Naive thymus-derived CD4-positive, alpha-beta T cell (primary cell): ENCODE measurements around the gene EHBP1L1. TPM values are rescaled to one million over a fixed set of nuclear protein-coding genes. Genes with fewer than 3 reads are reported as not detected.

Experiments used
- ATAC-seq: fragments of 150-1000 bp; cut with Tn5 transposase; 2 replicates; pipeline ENCODE4 v1.10.0; 2021; ENCODE audit warnings: mild to moderate bottlenecking, moderate library complexity
- CTCF ChIA-PET: fragments of 350-600 bp; sonication (Branson Sonifier 250); formaldehyde crosslinking; loops from one replicate; lab custom pipeline; 2021; ENCODE audit warnings: antibody characterized with exemption; lab: Charles Lee
- POLR2A ChIA-PET: fragments of 350-600 bp; sonication (Branson Sonifier 250); formaldehyde crosslinking; loops from one replicate; lab custom pipeline; 2021; ENCODE audit warnings: antibody characterized with exemption, inconsistent platforms; lab: Charles Lee
- DNase-seq, 9 donors: peaks; one replicate each; pipeline versions ENCODE4 v3.0.0 to v3.0.0-alpha.2; 2020 to 2022; ENCODE audit warnings: mixed read lengths in 1 of 9
- H3K27ac ChIP-seq: one replicate; pipeline ENCODE4 v1.7.0; 2013; ENCODE audit warnings: mild to moderate bottlenecking, low read depth, low read length, moderate library complexity
- H3K27me3 ChIP-seq, 2 donors: one replicate each; pipeline ENCODE4 v1.7.0; 2013; ENCODE audit warnings: low read length in 2 of 2, mild to moderate bottlenecking in 2 of 2, moderate library complexity in 2 of 2; ENCODE audit not compliant: control insufficient read depth in 2 of 2, insufficient read depth in 2 of 2
- H3K36me3 ChIP-seq, 3 experiments: 1 replicate in 2 of 3; 2 replicates in 1 of 3; pipeline ENCODE4 v1.7.0; 2013; ENCODE audit warnings: low read length in 3 of 3, mild to moderate bottlenecking in 3 of 3, moderate library complexity in 1 of 3; ENCODE audit not compliant: insufficient read depth in 3 of 3, control insufficient read depth in 2 of 3
- H3K4me1 ChIP-seq, 2 donors: one replicate each; pipeline ENCODE4 v1.7.0; 2013; ENCODE audit warnings: low read length in 2 of 2, mild to moderate bottlenecking in 2 of 2, moderate library complexity in 1 of 2; ENCODE audit not compliant: control insufficient read depth in 2 of 2, insufficient read depth in 2 of 2
- H3K4me3 ChIP-seq: 2 replicates; pipeline ENCODE4 v1.7.0; 2013; ENCODE audit warnings: mild to moderate bottlenecking, low read length
- H3K9me3 ChIP-seq, 3 experiments: 1 replicate in 2 of 3; 2 replicates in 1 of 3; pipeline ENCODE4 v1.7.0; 2013; ENCODE audit warnings: low read length in 3 of 3; ENCODE audit not compliant: control insufficient read depth in 2 of 3
- H3K27ac Mint-ChIP-seq, 9 donors: one replicate each; pipeline ENCODE4 v1.8.0; 2020 to 2022; ENCODE audit warnings: mixed read lengths in 9 of 9, mild to moderate bottlenecking in 8 of 9, moderate library complexity in 5 of 9, inconsistent platforms in 2 of 9
- H3K27me3 Mint-ChIP-seq, 5 donors: one replicate each; pipeline ENCODE4 v1.8.0; 2021 to 2022; ENCODE audit warnings: mixed read lengths in 5 of 5, mild to moderate bottlenecking in 1 of 5
- H3K36me3 Mint-ChIP-seq, 5 donors: one replicate each; pipeline ENCODE4 v1.8.0; 2020 to 2022; ENCODE audit warnings: mixed read lengths in 5 of 5, mild to moderate bottlenecking in 3 of 5, inconsistent platforms in 1 of 5
- H3K4me1 Mint-ChIP-seq, 7 donors: one replicate each; pipeline ENCODE4 v1.8.0; 2020 to 2022; ENCODE audit warnings: mixed read lengths in 7 of 7, mild to moderate bottlenecking in 3 of 7, inconsistent platforms in 1 of 7
- H3K4me3 Mint-ChIP-seq, 10 donors: one replicate each; pipeline ENCODE4 v1.8.0; 2020 to 2022; ENCODE audit warnings: mild to moderate bottlenecking in 10 of 10, mixed read lengths in 10 of 10, moderate library complexity in 6 of 10, inconsistent platforms in 2 of 10
- H3K9me3 Mint-ChIP-seq, 11 donors: one replicate each; pipeline ENCODE4 v1.8.0; 2020 to 2022; ENCODE audit warnings: mixed read lengths in 11 of 11, mild to moderate bottlenecking in 4 of 11, inconsistent platforms in 1 of 11, moderate library complexity in 1 of 11
- intact Hi-C, 2 donors: fragments of 100-400 bp; cut with micrococcal nuclease; formaldehyde crosslinking; loops; one replicate each; pipeline ENCODE4 v1.15.1; 2023
- polyA plus RNA-seq, 2 donors: library from polyadenylated mRNA; unstranded; fragments of 300-500 nt; fragmentation: Illumina TruSeq; gene quantifications; one replicate each; pipeline ENCODE4 v1.2.3, GENCODE V29; 2021
- total RNA-seq, 6 experiments: library from RNA in 5 of 6; stranded (reverse) in 5 of 6; gene quantifications; 1 replicate in 5 of 6; 2 replicates in 1 of 6; pipeline ENCODE4 v1.2.3 and lab custom pipeline; 2021 to 2026

The EHBP1L1 gene
- total and polyA plus RNA-seq, 7 experiments from 2014 or later, result 12.3 to 207 (median 121) TPM

DNA sequence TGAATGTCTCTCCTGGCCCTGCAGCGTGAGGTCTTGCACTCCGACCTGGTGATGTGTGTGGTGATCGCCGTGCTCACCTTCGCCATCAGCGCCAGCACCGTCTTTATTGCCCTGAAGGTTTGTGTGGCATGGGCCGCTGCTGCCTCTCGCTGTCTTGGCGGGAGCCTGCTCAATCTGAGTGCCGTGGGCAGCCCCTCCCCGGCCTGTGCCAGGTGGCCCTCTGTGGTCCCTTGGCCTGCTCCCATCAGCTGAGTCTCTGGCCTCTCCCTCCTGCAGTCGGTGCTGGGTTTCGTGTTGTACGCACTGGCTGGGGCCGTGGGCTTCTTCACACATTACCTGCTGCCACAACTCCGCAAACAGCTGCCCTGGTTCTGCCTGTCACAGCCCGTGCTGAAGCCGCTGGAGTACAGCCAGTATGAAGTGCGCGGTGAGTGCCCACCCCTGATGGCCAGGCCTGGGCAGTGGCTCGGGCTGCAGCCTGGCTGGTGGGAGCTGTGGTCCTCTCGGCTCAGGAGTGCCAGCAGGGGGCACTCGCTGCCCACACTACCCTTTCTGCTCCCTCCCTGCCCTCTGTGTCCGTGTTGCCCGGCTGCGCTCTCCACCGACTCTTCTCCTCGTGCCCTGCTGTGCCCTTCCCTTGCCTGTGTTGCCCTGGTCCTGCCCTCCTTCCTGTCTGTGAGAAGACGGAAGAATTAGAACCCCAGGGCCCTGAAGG is 49.9 kb downstream of the EHBP1L1 start:
- Histone ChIP-seq H3K27me3 (no peaks in the 10 kb centered on the region), H3K9me3 (no peaks in the 10 kb centered on the region), H3K4me3 (no peak overlapping the region), H3K4me1 (peaks cover 3 to 9% of the 10 kb centered on the region in 2 donors), H3K36me3 (peaks cover 7 to 97% (median 26%) of the 10 kb centered on the region in 3 experiments), H3K27ac (no peak overlapping the region)
- Mint-ChIP-seq H3K4me1 (peaks cover 4 to 13% (median 7%) of the 10 kb centered on the region in 7 donors), H3K36me3 (peaks cover 0 to 17% (median 3%) of the 10 kb centered on the region in 5 donors), H3K9me3 (no peaks in the 10 kb centered on the region), H3K4me3 (peak overlapping the region in 1 of 10 donors; percentile 41), H3K27ac (peak overlapping the region in 4 of 9 donors; percentile 22 to 86 (median 68)), H3K27me3 (no peaks in the 10 kb centered on the region)
- peak; percentile 92 for ATAC-seq
- ChIA-PET POLR2A (interaction anchor here (0.5 to 4.6 kb wide), 13 partner anchors 9 to 383 kb away, joined by 3 to 22 read pairs (median 4); partner anchors contain the start of genes KAT5, MAP3K11, RELA and SIPA1), CTCF (interaction anchor here (0.6 to 2.4 kb wide), 10 partner anchors 11 to 144 kb away, joined by 3 to 13 read pairs (median 3); partner anchors contain the start of genes KAT5, PCNX3 and SIPA1)
- intact Hi-C loops, result loop anchor here (1.0 to 2.0 kb wide), 6 partner anchors 10 to 364 kb away; partner anchors contain the start of gene PCNX3 (in 1 of the 2)
- peak in 8 of 9 donors; percentile 42 to 68 (median 54) for DNase-seq

DNA sequence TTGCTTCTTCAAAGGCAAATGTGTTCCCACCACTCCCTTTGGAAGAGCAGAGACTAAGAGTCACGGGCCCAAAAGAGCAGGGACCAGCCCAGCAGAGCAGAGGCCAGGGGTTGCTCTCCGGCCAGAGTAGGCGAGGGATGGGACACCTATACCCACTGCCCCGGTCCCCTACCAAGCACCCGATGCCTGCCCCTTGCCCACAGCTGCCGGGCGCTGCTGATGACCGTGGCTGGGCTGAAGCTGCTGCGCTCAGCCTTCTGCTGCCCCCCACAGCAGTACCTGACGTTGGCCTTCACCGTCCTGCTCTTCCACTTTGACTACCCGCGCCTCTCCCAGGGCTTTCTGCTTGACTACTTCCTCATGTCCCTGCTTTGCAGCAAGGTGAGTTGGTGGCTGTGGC is 51.3 kb downstream of the EHBP1L1 start:
- CTCF ChIA-PET, result interaction anchor here (0.8 to 2.4 kb wide), 7 partner anchors 12 to 142 kb away, joined by 3 to 13 read pairs (median 5); partner anchors contain the start of genes PCNX3 and SIPA1

DNA sequence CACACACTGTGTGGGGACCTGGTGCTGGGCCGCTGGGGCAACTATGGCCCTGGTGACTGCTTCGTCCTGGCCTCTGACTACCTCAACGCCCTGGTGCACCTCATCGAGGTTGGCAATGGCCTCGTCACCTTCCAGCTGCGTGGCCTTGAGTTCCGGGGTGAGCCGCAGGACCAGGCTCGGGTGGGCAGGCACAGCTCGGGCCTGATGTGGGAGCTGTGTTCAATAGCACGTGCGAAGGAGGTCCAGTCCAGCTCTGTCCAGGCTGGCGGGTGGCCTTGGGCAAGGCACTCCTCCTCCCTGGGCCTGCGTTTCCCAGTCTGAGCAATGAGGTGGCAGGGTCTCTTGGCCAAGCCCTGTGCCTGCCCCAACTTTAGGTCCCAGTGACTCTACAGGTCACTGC is 53.7 kb downstream of the EHBP1L1 start:
- no peaks in the 10 kb centered on the region for H3K9me3 Mint-ChIP-seq
- peaks cover 0 to 5% (median 2%) of the 10 kb centered on the region in 5 donors for H3K36me3 Mint-ChIP-seq
- CTCF ChIA-PET, result no interaction called here
- H3K27ac Mint-ChIP-seq, result no peak overlapping the region
- peaks cover 11 to 22% (median 16%) of the 10 kb centered on the region in 7 donors for H3K4me1 Mint-ChIP-seq
- no peak overlapping the region for H3K4me3 Mint-ChIP-seq
- Histone ChIP-seq H3K9me3 (no peaks in the 10 kb centered on the region), H3K4me3 (no peak overlapping the region), H3K27ac (no peak overlapping the region), H3K36me3 (peaks cover 7 to 85% (median 10%) of the 10 kb centered on the region in 3 experiments), H3K27me3 (no peaks in the 10 kb centered on the region), H3K4me1 (peaks cover 3 to 19% of the 10 kb centered on the region in 2 donors)
- no peak for DNase-seq
- intact Hi-C loops, result no loop called here
- no peaks in the 10 kb centered on the region for H3K27me3 Mint-ChIP-seq
- ATAC-seq, result no peak
- POLR2A ChIA-PET, result interaction anchor here (0.8 to 4.6 kb wide), 3 partner anchors 9 to 24 kb away, joined by 3 to 22 read pairs (median 8); partner anchors contain the start of gene SIPA1

More for the DNA sequence above, 51.3 kb downstream of the EHBP1L1 start:
- no peak overlapping the region for H3K4me3 Mint-ChIP-seq
- Histone ChIP-seq H3K9me3 (no peaks in the 10 kb centered on the region), H3K27me3 (no peaks in the 10 kb centered on the region), H3K36me3 (peaks cover 7 to 95% (median 20%) of the 10 kb centered on the region in 3 experiments), H3K4me3 (no peak overlapping the region), H3K27ac (no peak overlapping the region), H3K4me1 (peaks cover 3 to 9% of the 10 kb centered on the region in 2 donors)
- H3K36me3 Mint-ChIP-seq, result peaks cover 0 to 12% (median 3%) of the 10 kb centered on the region in 5 donors
- intact Hi-C loops, result loop anchor here in 1 of 2 donors (2.0 kb wide), 1 partner anchor 144 kb away; no protein-coding TSS in a partner anchor
- H3K4me1 Mint-ChIP-seq, result peaks cover 5 to 12% (median 8%) of the 10 kb centered on the region in 7 donors
- H3K27ac Mint-ChIP-seq, result peak overlapping the region in 1 of 9 donors; percentile 12
- H3K27me3 Mint-ChIP-seq, result no peaks in the 10 kb centered on the region
- ATAC-seq, result no peak
- H3K9me3 Mint-ChIP-seq, result no peaks in the 10 kb centered on the region
- POLR2A ChIA-PET, result interaction anchor here (0.9 to 4.6 kb wide), 4 partner anchors 10 to 191 kb away, joined by 4 to 22 read pairs (median 7); partner anchors contain the start of gene SIPA1
- DNase-seq, result no peak

DNA sequence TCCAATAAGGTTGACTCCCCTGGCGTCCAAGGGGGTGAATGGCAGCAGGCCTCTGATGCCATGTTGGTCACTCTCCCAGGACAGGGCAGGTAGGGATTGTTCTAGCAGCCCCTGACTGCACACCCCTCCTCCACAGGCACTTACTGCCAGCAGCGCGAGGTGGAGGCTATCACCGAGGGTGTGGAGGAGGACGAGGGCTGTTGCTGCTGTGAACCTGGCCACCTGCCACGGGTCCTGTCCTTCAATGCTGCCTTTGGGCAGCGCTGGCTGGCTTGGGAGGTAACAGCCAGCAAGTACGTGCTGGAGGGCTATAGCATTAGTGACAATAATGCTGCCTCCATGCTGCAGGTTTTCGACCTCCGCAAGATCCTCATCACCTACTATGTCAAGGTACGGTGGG is 54.4 kb downstream of the EHBP1L1 start:
- no peaks in the 10 kb centered on the region for H3K9me3 ChIP-seq

DNA sequence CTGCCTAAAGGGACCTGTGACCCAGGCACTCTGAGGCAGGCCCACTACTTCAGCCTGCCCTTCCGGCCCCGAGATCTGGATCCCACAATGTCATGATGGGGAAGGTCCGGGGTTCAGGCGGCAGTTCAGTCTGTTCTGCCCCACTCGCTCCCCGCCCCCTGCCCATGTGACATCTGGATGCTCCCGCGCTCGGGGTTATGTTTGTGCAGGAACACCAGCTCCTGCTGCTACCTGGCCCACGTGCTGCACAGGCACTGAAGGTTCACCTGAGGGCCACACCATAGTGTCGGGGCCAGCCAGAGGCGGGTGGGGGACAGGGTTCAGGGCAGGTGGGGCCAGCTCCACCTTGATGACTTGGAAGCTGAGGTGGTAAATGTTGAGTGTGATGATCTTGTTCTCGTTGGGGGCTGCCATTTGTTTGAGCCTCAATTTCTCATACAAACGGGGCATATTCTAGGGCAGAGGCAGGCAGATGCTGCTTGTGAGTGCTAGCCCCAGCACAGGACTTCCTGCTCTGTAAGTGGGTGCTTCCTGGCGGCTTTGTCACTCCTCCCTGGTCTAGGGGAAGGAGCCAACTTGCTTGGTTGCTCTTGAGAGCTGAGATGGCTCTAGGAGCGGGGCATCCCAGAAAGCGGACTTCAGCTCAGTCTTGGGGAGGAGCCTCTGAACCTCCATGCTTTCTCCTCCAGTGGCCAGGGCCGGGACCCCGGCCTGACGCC is 57.7 kb downstream of the EHBP1L1 start:
- Mint-ChIP-seq H3K4me1 (peaks cover 11 to 26% (median 23%) of the 10 kb centered on the region in 7 donors), H3K4me3 (peak overlapping the region in 5 of 10 donors; percentile 0 to 39 (median 26)), H3K9me3 (no peaks in the 10 kb centered on the region), H3K27ac (peak overlapping the region; percentile 48 to 87 (median 73)), H3K27me3 (no peaks in the 10 kb centered on the region), H3K36me3 (peaks cover 0 to 11% (median 4%) of the 10 kb centered on the region in 5 donors)
- Histone ChIP-seq H3K4me1 (peaks cover 8 to 20% of the 10 kb centered on the region in 2 donors), H3K27me3 (no peaks in the 10 kb centered on the region), H3K4me3 (no peak overlapping the region), H3K9me3 (no peaks in the 10 kb centered on the region), H3K27ac (peak overlapping the region; percentile 55), H3K36me3 (peaks cover 0 to 79% (median 10%) of the 10 kb centered on the region in 3 experiments)
- ATAC-seq (peak; percentile 24), DNase-seq (peak in 1 of 9 donors; percentile 37)
- intact Hi-C loops, result no loop called here
- POLR2A ChIA-PET, result interaction anchor here (0.5 to 2.5 kb wide), 8 partner anchors 10 to 890 kb away, joined by 3 to 13 read pairs (median 4); partner anchors contain the start of gene MALAT1
- CTCF ChIA-PET, result no interaction called here

More for the DNA sequence above, 54.4 kb downstream of the EHBP1L1 start:
- ATAC-seq (no peak), DNase-seq (no peak)
- H3K4me1 ChIP-seq, result peaks cover 3 to 19% of the 10 kb centered on the region in 2 donors
- peaks cover 0 to 8% (median 4%) of the 10 kb centered on the region in 5 donors for H3K36me3 Mint-ChIP-seq
- H3K4me1 Mint-ChIP-seq, result peaks cover 11 to 25% (median 16%) of the 10 kb centered on the region in 7 donors
- no peak overlapping the region for H3K27ac ChIP-seq
- CTCF ChIA-PET, result interaction anchor here (1.0 kb wide), 1 partner anchor 82 kb away, joined by 3 read pairs; the partner anchor contains the start of gene KAT5
- POLR2A ChIA-PET, result interaction anchor here (1.1 to 1.6 kb wide), 2 partner anchors 10 to 32 kb away, joined by 4 to 6 read pairs; partner anchors contain the start of gene RELA
- H3K4me3 Mint-ChIP-seq, result no peak overlapping the region
- H3K36me3 ChIP-seq, result peaks cover 7 to 85% (median 10%) of the 10 kb centered on the region in 3 experiments
- H3K9me3 Mint-ChIP-seq, result no peaks in the 10 kb centered on the region
- no peaks in the 10 kb centered on the region for H3K27me3 ChIP-seq
- no peak overlapping the region for H3K27ac Mint-ChIP-seq
- intact Hi-C loops, result no loop called here
- H3K27me3 Mint-ChIP-seq, result no peaks in the 10 kb centered on the region
- no peak overlapping the region for H3K4me3 ChIP-seq

DNA sequence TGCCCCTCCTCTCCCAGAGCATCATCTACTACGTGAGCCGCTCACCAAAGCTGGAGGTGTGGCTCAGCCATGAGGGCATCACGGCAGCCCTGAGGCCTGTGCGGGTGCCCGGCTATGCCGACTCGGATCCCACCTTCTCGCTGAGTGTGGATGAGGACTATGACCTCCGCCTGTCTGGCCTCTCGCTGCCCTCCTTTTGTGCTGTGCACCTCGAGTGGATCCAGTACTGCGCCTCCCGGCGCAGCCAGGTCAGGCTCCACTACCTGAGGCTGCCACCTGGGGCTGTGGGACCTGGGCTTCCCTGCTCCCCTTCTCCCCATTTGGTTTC is 58.2 kb downstream of the EHBP1L1 start:
- peaks cover 0 to 16% (median 4%) of the 10 kb centered on the region in 5 donors for H3K36me3 Mint-ChIP-seq
- H3K4me3 ChIP-seq, result no peak overlapping the region
- intact Hi-C loops, result no loop called here
- ATAC-seq (no peak), DNase-seq (no peak)
- CTCF ChIA-PET, result no interaction called here
- peaks cover 13 to 24% of the 10 kb centered on the region in 2 donors for H3K4me1 ChIP-seq
- H3K9me3 ChIP-seq, result no peaks in the 10 kb centered on the region
- H3K27ac ChIP-seq, result peak overlapping the region; percentile 55
- peaks cover 15 to 31% (median 28%) of the 10 kb centered on the region in 7 donors for H3K4me1 Mint-ChIP-seq
- no peaks in the 10 kb centered on the region for H3K9me3 Mint-ChIP-seq
- peak overlapping the region in 1 of 10 donors; percentile 35 for H3K4me3 Mint-ChIP-seq
- no peaks in the 10 kb centered on the region for H3K27me3 ChIP-seq
- H3K27me3 Mint-ChIP-seq, result no peaks in the 10 kb centered on the region
- peaks cover 0 to 75% (median 10%) of the 10 kb centered on the region in 3 experiments for H3K36me3 ChIP-seq
- POLR2A ChIA-PET, result interaction anchor here (0.6 to 2.5 kb wide), 4 partner anchors 11 to 890 kb away, joined by 3 to 13 read pairs (median 6); no protein-coding TSS in a partner anchor
- H3K27ac Mint-ChIP-seq, result peak overlapping the region; percentile 48 to 87 (median 65)
